KOPT-K1 (cell line): ENCODE measurements around the gene TIGD6.

ENCODE experiments used
- H3K27ac ChIP-seq: fragments of 200-600 bp; sonication (generic); 2 replicates; pipeline ENCODE4 v1.5.1; 2016; ENCODE audit warnings: antibody characterized with exemption, mild to moderate bottlenecking, low read depth, low read length; ENCODE audit not compliant: poor library complexity, severe bottlenecking
- H3K36me3 ChIP-seq: fragments of 200-600 bp; sonication (generic); 2 replicates; pipeline ENCODE4 v1.5.1; 2017; ENCODE audit warnings: antibody characterized with exemption, mild to moderate bottlenecking, low read length, moderate library complexity; ENCODE audit not compliant: insufficient read depth
- H3K9me3 ChIP-seq: fragments of 200-600 bp; sonication (generic); 2 replicates; pipeline ENCODE4 v1.5.1; 2017; ENCODE audit warnings: antibody characterized with exemption, low read length, mild to moderate bottlenecking; ENCODE audit not compliant: insufficient read depth, poor library complexity, severe bottlenecking

The TIGD6 gene

GRCh38 chr5:150001660-150002486, 1.4 kb upstream of the TIGD6 start:
- Histone ChIP-seq H3K36me3 (peaks cover 26% of the 10 kb centered on the region), H3K27ac (peak overlapping the region; percentile 80), H3K9me3 (no peaks in the 10 kb centered on the region)

GRCh38 chr5:150000990-150001659, 671 bp upstream of the TIGD6 start:
- Histone ChIP-seq H3K9me3 (no peaks in the 10 kb centered on the region), H3K36me3 (peaks cover 19% of the 10 kb centered on the region), H3K27ac (peak overlapping the region; percentile 80)

GRCh38 chr5:149999866-150000255, 593 bp downstream of the TIGD6 start:
- peak overlapping the region; percentile 80 for H3K27ac ChIP-seq

GRCh38 chr5:149999359-149999758, 1.1 kb downstream of the TIGD6 start:
- Histone ChIP-seq H3K36me3 (peaks cover 14% of the 10 kb centered on the region; the same call in 1 of the 2 replicates), H3K9me3 (no peaks in the 10 kb centered on the region), H3K27ac (no peak overlapping the region)

More at GRCh38 chr5:149999866-150000255, 593 bp downstream of the TIGD6 start:
- Histone ChIP-seq H3K36me3 (peaks cover 19% of the 10 kb centered on the region), H3K9me3 (no peaks in the 10 kb centered on the region)

GRCh38 chr5:149998281-149998680, 2.2 kb downstream of the TIGD6 start:
- H3K36me3 ChIP-seq: peaks cover 10% of the 10 kb centered on the region; the same call in 1 of the 2 replicates
- H3K27ac ChIP-seq: no peak overlapping the region
- H3K9me3 ChIP-seq: no peaks in the 10 kb centered on the region

GRCh38 chr5:149996205-149996890, 4.1 kb downstream of the TIGD6 start:
- Histone ChIP-seq H3K27ac (no peak overlapping the region), H3K36me3 (peaks cover 10% of the 10 kb centered on the region; the same call in 1 of the 2 replicates), H3K9me3 (no peaks in the 10 kb centered on the region)

DNA sequence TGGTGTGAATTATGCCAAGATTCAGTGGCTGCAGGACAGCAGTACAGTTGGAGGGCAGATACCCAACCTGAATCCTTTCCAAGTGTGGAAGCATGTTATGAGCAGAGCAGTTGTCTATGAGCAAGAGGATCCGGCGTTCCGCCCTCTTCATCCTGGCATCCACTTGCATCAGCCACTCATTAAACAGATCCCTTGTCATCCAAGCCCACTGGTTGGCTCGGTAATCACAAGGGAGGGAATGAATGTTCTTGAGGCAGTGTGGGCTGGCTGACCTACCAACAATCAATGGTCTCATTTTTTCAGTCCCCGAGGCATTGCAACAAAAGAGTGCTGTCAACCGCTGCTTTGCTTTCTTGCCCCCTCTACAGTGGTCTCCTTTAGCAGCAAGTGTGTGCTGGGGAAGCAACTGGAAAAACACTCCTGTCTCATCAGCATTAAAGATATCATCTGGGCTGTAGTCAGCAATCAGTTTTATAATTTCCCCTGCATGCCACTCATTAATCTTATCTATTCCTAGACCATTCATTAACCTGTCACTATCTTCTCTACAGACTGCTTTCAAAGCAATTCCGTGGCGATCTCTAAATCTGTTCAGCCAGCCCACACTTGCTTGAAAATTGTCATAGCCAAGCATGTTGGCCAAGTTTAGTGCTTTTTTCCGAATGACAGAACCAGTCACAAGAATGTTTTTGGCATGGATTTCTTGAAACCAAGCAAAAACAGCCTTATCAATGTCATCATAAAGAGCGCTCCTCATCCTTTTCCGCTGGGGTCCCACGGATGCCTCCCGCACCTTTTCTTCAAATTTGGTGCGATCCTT, 4.9 kb downstream of the TIGD6 start:
- Histone ChIP-seq H3K36me3 (peaks cover 10% of the 10 kb centered on the region; the same call in 1 of the 2 replicates), H3K9me3 (no peaks in the 10 kb centered on the region), H3K27ac (no peak overlapping the region)

DNA sequence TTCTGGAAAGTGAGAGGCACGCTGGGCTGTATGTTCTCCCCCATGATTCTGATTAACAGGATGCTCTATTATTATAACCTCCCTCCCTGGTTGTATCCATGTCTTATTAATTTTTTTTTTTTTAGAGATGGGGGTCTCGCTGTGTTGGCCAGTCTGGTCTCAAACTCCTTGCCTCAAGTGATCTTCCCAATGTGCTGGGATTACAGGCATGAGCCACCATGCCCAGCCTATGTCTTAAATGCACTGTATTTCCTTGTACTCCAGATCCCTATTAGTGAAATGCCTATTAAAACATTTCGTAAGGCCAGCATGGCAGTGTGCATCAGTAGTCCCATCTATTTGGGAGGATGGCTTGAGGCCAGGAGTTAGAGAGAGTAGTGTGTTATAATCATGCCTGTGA, 7.0 kb downstream of the TIGD6 start:
- Histone ChIP-seq H3K36me3 (peaks cover 10% of the 10 kb centered on the region; the same call in 1 of the 2 replicates), H3K9me3 (no peaks in the 10 kb centered on the region), H3K27ac (no peak overlapping the region)

GRCh38 chr5:149990518-149991376, 9.7 kb downstream of the TIGD6 start:
- Histone ChIP-seq H3K9me3 (no peaks in the 10 kb centered on the region), H3K27ac (no peak overlapping the region), H3K36me3 (peaks cover 9% of the 10 kb centered on the region; the same call in 1 of the 2 replicates)

- H3K27ac ChIP-seq: no peak overlapping the region
- H3K9me3 ChIP-seq: no peaks in the 10 kb centered on the region
- no peaks in the 10 kb centered on the region for H3K36me3 ChIP-seq
These were observed 12.3 kb downstream of the TIGD6 start for GRCh38 chr5:149988126-149988525.

DNA sequence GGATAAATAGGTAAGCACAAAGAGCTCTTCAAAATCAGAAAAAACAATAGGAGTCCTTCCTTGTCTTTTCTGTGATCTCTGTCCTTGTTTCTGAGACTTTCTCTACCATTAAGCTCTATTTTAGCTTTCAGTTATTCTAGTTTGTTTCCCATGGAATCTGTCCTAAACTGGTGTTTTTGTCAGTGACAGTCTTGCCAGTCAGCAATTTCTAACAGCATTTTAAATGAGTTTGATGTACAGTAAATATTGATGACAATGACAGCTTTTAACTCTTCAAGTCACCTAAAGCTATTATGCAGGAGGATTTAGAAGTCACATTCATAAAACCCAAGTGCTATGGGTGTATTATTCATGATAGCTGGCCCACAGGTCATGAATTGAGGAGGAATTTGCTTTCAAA, 17.9 kb downstream of the TIGD6 start:
- H3K9me3 ChIP-seq: no peaks in the 10 kb centered on the region
- no peak overlapping the region for H3K27ac ChIP-seq
- H3K36me3 ChIP-seq: peaks cover 21% of the 10 kb centered on the region; the same call in 1 of the 2 replicates

DNA sequence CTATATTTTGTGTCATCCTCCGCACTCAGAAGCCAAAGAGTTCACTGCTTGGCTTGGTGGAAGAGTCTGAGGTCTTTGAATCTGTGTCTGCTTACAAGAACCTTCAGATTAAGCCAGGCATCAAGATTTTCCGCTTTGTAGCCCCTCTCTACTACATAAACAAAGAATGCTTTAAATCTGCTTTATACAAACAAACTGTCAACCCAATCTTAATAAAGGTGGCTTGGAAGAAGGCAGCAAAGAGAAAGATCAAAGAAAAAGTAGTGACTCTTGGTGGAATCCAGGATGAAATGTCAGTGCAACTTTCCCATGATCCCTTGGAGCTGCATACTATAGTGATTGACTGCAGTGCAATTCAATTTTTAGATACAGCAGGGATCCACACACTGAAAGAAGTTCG, 19.2 kb downstream of the TIGD6 start:
- H3K27ac ChIP-seq: no peak overlapping the region
- no peaks in the 10 kb centered on the region for H3K9me3 ChIP-seq
- peaks cover 21% of the 10 kb centered on the region; the same call in 1 of the 2 replicates for H3K36me3 ChIP-seq

- peaks cover 21% of the 10 kb centered on the region; the same call in 1 of the 2 replicates for H3K36me3 ChIP-seq
- H3K27ac ChIP-seq: no peak overlapping the region
- no peaks in the 10 kb centered on the region for H3K9me3 ChIP-seq
These were observed 20.6 kb downstream of the TIGD6 start for GRCh38 chr5:149979896-149980295.

- H3K36me3 ChIP-seq: peaks cover 15% of the 10 kb centered on the region; the same call in 1 of the 2 replicates
- no peak overlapping the region for H3K27ac ChIP-seq
- no peaks in the 10 kb centered on the region for H3K9me3 ChIP-seq
These were observed 25.0 kb downstream of the TIGD6 start for GRCh38 chr5:149975409-149975808.
